Endothelial cell of umbilical vein (primary cell): ENCODE data around the gene CD2AP. TPM values are rescaled to one million over a fixed set of nuclear protein-coding genes. Genes with fewer than 3 reads are reported as not detected.

Source experiments
- BruUV-seq: library from RNA; stranded (reverse); fragments of 400-500 nt; replicated peaks from 2 replicates; lab custom pipeline; 2021; lab: Mats Ljungman, UMichigan
- CTCF ChIA-PET: fragments of 300-600, 350-600 bp; sonication (Branson Sonifier 250); formaldehyde crosslinking; loops from one replicate; lab custom pipeline; 2021; ENCODE audit warnings: antibody characterized with exemption, inconsistent platforms; lab: Charles Lee
- POLR2A ChIA-PET: fragments of 300-600, 350-600 bp; sonication (Branson Sonifier 250); formaldehyde crosslinking; loops from one replicate; lab custom pipeline; 2021; ENCODE audit warnings: antibody characterized with exemption, inconsistent platforms; lab: Charles Lee
- DNase-seq: peaks from one replicate; pipeline ENCODE4 v3.0.0-alpha.2; 2011; ENCODE audit warnings: low read depth, low spot score
- FAIRE-seq: peaks from 2 replicates; lab custom pipeline; 2011; peaks lifted over from hg19 to GRCh38; lab: Jason Lieb, UNC
- H2AFZ ChIP-seq: 2 replicates; pipeline ENCODE4 v1.6.0; 2012; ENCODE audit warnings: low read depth, low read length, control low read depth, inconsistent platforms
- H3K27ac ChIP-seq: 2 replicates; pipeline ENCODE4 v1.5.1; 2011; ENCODE audit warnings: low read depth, mild to moderate bottlenecking, control low read depth, low read length, moderate library complexity; ENCODE audit not compliant: insufficient read depth
- H3K27me3 ChIP-seq, 2 experiments: 2 replicates each; pipeline versions ENCODE4 v1.6.0 to v1.6.1; 2011; ENCODE audit warnings: low read length in 2 of 2, mixed read lengths in 1 of 2; ENCODE audit not compliant: control insufficient read depth in 2 of 2, insufficient read depth in 2 of 2
- H3K36me3 ChIP-seq, 2 experiments: 2 replicates in 1 of 2; 3 replicates in 1 of 2; pipeline ENCODE4 v1.5.1; 2011; ENCODE audit warnings: low read length in 2 of 2, mild to moderate bottlenecking in 1 of 2, moderate library complexity in 1 of 2; ENCODE audit not compliant: control insufficient read depth in 2 of 2, insufficient read depth in 2 of 2; ENCODE audit errors: extremely low read depth in 1 of 2
- H3K4me1 ChIP-seq: 3 replicates; pipeline ENCODE4 v1.5.1; 2011; ENCODE audit warnings: mild to moderate bottlenecking, low read length; ENCODE audit not compliant: control insufficient read depth, insufficient read depth; ENCODE audit errors: extremely low read depth
- H3K4me2 ChIP-seq: 2 replicates; pipeline ENCODE4 v1.6.1; 2011; ENCODE audit warnings: low read length, control low read depth, mixed read lengths; ENCODE audit not compliant: insufficient read depth
- H3K4me3 ChIP-seq, 3 experiments: fragments of 200-600 bp in 1 of 3; sonication (generic), shearing (Covaris generic) in 1 of 3; replicated peaks in 1 of 3; 2 replicates each; pipeline ENCODE4 v1.5.1; 2011 to 2016; ENCODE audit warnings: control low read depth in 3 of 3, low read length in 3 of 3, mild to moderate bottlenecking in 2 of 3, inconsistent platforms in 1 of 3, low read depth in 1 of 3, moderate library complexity in 1 of 3; ENCODE audit not compliant: insufficient read depth in 1 of 3
- H3K79me2 ChIP-seq: 2 replicates; pipeline ENCODE4 v1.6.0; 2012; ENCODE audit warnings: low read length, inconsistent platforms; ENCODE audit not compliant: control insufficient read depth, insufficient read depth
- H3K9ac ChIP-seq: replicated peaks from 2 replicates; pipeline ENCODE3; 2011; ENCODE audit warnings: low read length, control low read depth; ENCODE audit not compliant: insufficient read depth; ENCODE audit errors: extremely low read depth
- H3K9me1 ChIP-seq: replicated peaks from 3 replicates; pipeline ENCODE4 v1.6.0; 2011; ENCODE audit warnings: mild to moderate bottlenecking, low read length; ENCODE audit not compliant: control insufficient read depth, insufficient read depth; ENCODE audit errors: extremely low read depth
- H3K9me3 ChIP-seq: replicated peaks from 2 replicates; pipeline ENCODE4 v1.5.1; 2012; ENCODE audit warnings: low read length, inconsistent platforms; ENCODE audit not compliant: control insufficient read depth, insufficient read depth
- H4K20me1 ChIP-seq: replicated peaks from 2 replicates; pipeline ENCODE3; 2011; ENCODE audit warnings: mild to moderate bottlenecking, low read length; ENCODE audit not compliant: control insufficient read depth, insufficient read depth; ENCODE audit errors: extremely low read depth
- EZH2 ChIP-seq: IDR thresholded peaks from 2 replicates; pipeline ENCODE4 v1.6.1; 2012; ENCODE audit warnings: borderline replicate concordance, low read depth, mild to moderate bottlenecking, moderate library complexity, low read length, inconsistent platforms; ENCODE audit not compliant: severe bottlenecking
- FOS ChIP-seq: IDR thresholded peaks from 2 replicates; pipeline ENCODE4 v1.6.1; 2011; ENCODE audit warnings: mild to moderate bottlenecking, low read length, moderate library complexity, borderline replicate concordance; ENCODE audit not compliant: insufficient read depth
- GATA2 ChIP-seq: IDR thresholded peaks from 2 replicates; pipeline ENCODE4 v1.7.0; 2011; ENCODE audit warnings: low read depth, mild to moderate bottlenecking, moderate library complexity, mixed read lengths, low read length; ENCODE audit not compliant: insufficient read length, insufficient read depth
- JUN ChIP-seq: IDR thresholded peaks from 2 replicates; pipeline ENCODE4 v1.6.1; 2011; ENCODE audit warnings: borderline replicate concordance, low read depth; ENCODE audit not compliant: insufficient read length, insufficient read depth
- MYC ChIP-seq: IDR thresholded peaks from one replicate; pipeline ENCODE4 v1.6.1; 2011; ENCODE audit warnings: mild to moderate bottlenecking, low read depth, low read length
- POLR2A ChIP-seq: IDR thresholded peaks from 2 replicates; pipeline ENCODE4 v1.6.1; 2012; ENCODE audit warnings: low read depth, mild to moderate bottlenecking, control low read depth, low read length
- POLR2AphosphoS5 ChIP-seq: IDR thresholded peaks from 2 replicates; pipeline ENCODE4 v1.6.1; 2012; ENCODE audit warnings: low read depth, mild to moderate bottlenecking, control low read depth, low read length, moderate library complexity; ENCODE audit not compliant: insufficient read depth
- dilution Hi-C: fragments of 300-500 bp; cut with MboI; formaldehyde crosslinking; loops from one replicate; pipeline ENCODE4 v1.15.0; 2019; ENCODE audit warnings: low sequenced_read_pairs; ENCODE audit not compliant: extremely low pct_ligation_motif_present
- intact Hi-C: fragments of 100-400 bp; cut with micrococcal nuclease; formaldehyde crosslinking; loops from one replicate; pipeline ENCODE4 v1.10.0; 2022
- polyA plus RNA-seq, 4 experiments: library from polyadenylated mRNA; depleted of rRNA in 3 of 4; stranded (reverse) in 3 of 4; unstranded in 1 of 4; fragments of >200 nt; gene quantifications; 2 replicates each; pipeline versions ENCODE4 v1.2.1 to v1.2.3, GENCODE V29; 2011 to 2012; ENCODE audit warnings: missing spikeins in 1 of 4
- total RNA-seq: library from RNA; stranded (reverse); gene quantifications from 2 replicates; pipeline ENCODE4 v1.2.3, GENCODE V29; 2021
- TF ChIP-seq, protein P1 (sequence below): IDR thresholded peaks from 2 replicates; pipeline ENCODE4 v1.6.1; 2011; ENCODE audit not compliant: insufficient read depth, insufficient read length
- TF ChIP-seq, protein P2 (sequence below), 2 donors: IDR thresholded peaks; 1 replicate in 1 of 2; 2 replicates in 1 of 2; pipeline ENCODE4 v1.5.1; 2011; ENCODE audit warnings: low read length in 2 of 2, mild to moderate bottlenecking in 2 of 2, moderate library complexity in 2 of 2, control low read depth in 1 of 2, inconsistent platforms in 1 of 2, low read depth in 1 of 2; ENCODE audit not compliant: insufficient read depth in 1 of 2; ENCODE audit errors: extremely low read depth in 1 of 2

CD2AP gene
- total and polyA plus RNA-seq, 2 donors (not counting 3 experiments of a cell fraction or from before 2014, with no cell fraction given), result 4.2 to 39.8 TPM

DNA sequence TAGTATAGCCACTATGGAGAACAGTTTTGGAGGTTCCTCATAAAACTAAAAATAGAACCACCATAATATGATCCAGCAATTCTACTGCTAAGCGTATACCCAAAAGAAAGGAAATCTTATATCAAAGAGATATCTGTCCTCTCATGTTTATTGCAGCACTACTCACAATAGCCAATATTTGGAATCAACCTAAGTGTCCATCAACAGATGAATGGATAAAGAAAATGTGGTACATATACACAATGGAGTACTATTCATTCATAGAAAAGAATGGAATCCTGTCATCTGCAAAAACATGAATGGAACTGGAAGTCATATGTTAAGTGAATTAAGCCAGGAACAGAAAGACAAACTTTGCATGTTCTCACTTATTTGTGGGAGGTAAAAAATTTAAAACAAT, 5.7 kb upstream of the CD2AP start:
- Histone ChIP-seq H2AFZ (no peak overlapping the region), H3K9me3 (no peaks in the 10 kb centered on the region), H3K4me2 (no peak overlapping the region), H3K9me1 (no peaks in the 10 kb centered on the region), H3K4me1 (peaks cover 15% of the 10 kb centered on the region), H3K27ac (no peak overlapping the region), H3K36me3 (no peaks in the 10 kb centered on the region), H3K9ac (no peak overlapping the region), H4K20me1 (no peaks in the 10 kb centered on the region), H3K79me2 (no peaks in the 10 kb centered on the region), H3K27me3 (no peaks in the 10 kb centered on the region), H3K4me3 (no peak overlapping the region)
- BruUV-seq, result no TSS peak
- dilution Hi-C loops (no loop called here), intact Hi-C loops (no loop called here)
- no peak for DNase-seq
- no peak for FAIRE-seq
- ChIA-PET CTCF (no interaction called here), POLR2A (no interaction called here)
- TF ChIP-seq JUN (no peak), GATA2 (no peak), FOS (no peak), EZH2 (no peak), POLR2AphosphoS5 (no peak), MYC (no peak), POLR2A (no peak)
- TF ChIP-seq, protein P1, sequence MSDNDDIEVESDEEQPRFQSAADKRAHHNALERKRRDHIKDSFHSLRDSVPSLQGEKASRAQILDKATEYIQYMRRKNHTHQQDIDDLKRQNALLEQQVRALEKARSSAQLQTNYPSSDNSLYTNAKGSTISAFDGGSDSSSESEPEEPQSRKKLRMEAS, result no peak
- TF ChIP-seq, protein P2, sequence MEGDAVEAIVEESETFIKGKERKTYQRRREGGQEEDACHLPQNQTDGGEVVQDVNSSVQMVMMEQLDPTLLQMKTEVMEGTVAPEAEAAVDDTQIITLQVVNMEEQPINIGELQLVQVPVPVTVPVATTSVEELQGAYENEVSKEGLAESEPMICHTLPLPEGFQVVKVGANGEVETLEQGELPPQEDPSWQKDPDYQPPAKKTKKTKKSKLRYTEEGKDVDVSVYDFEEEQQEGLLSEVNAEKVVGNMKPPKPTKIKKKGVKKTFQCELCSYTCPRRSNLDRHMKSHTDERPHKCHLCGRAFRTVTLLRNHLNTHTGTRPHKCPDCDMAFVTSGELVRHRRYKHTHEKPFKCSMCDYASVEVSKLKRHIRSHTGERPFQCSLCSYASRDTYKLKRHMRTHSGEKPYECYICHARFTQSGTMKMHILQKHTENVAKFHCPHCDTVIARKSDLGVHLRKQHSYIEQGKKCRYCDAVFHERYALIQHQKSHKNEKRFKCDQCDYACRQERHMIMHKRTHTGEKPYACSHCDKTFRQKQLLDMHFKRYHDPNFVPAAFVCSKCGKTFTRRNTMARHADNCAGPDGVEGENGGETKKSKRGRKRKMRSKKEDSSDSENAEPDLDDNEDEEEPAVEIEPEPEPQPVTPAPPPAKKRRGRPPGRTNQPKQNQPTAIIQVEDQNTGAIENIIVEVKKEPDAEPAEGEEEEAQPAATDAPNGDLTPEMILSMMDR (IDR thresholded peaks at IDR 0.05; ENCODE audit: extremely low read depth in 1 of 2, insufficient read depth in 1 of 2, low read depth in 1 of 2, low read length in 2 of 2), result no peak
